Erythroblast (primary cell): ENCODE data around the gene CCDC201.

Experiments
- GATA1 ChIP-seq: IDR thresholded peaks from 2 replicates; pipeline ENCODE4 v1.6.1; 2011; ENCODE audit warnings: low read depth, mild to moderate bottlenecking, control low read depth, low read length, moderate library complexity
- POLR2A ChIP-seq: IDR thresholded peaks from 2 replicates; pipeline ENCODE4 v1.6.1; 2011; ENCODE audit warnings: mild to moderate bottlenecking, low read length

- no peak for TF ChIP-seq POLR2A
- TF ChIP-seq GATA1 = no peak
These were observed 11.3 kb upstream of the CCDC201 start for GRCh38 chr7:45884136-45884535.
